Stomach (tissue), 9 donors: ENCODE results near the gene TMEM200B. TPM values are rescaled to one million over a fixed set of nuclear protein-coding genes. Genes with fewer than 3 reads are reported as not detected.

Experiments
- DNase-seq, 2 donors: peaks; one replicate each; pipeline versions ENCODE4 v3.0.0 to v3.0.0-alpha.2; 2013 to 2019
- H3K27ac ChIP-seq, 5 donors: fragments of 200-600 bp in 4 of 5; sonication (generic) in 4 of 5; one replicate each; pipeline ENCODE4 v1.5.1; 2013 to 2019; ENCODE audit warnings: mild to moderate bottlenecking in 1 of 5, moderate library complexity in 1 of 5
- H3K27me3 ChIP-seq, 3 donors: fragments of 200-600 bp; sonication (generic); one replicate each; pipeline ENCODE4 v1.5.1; 2017 to 2019; ENCODE audit warnings: mixed run types in 1 of 3
- H3K36me3 ChIP-seq, 4 donors: fragments of 200-600 bp; sonication (generic); 1 replicate in 3 of 4; 2 replicates in 1 of 4; pipeline ENCODE4 v1.5.1; 2016 to 2019
- H3K4me1 ChIP-seq, 4 donors: fragments of 200-600 bp; sonication (generic); one replicate each; pipeline ENCODE4 v1.5.1; 2016 to 2019
- H3K4me3 ChIP-seq, 4 donors: fragments of 200-600 bp; sonication (generic) in 3 of 4; one replicate each; pipeline ENCODE4 v1.5.1; 2016 to 2019; ENCODE audit warnings: mild to moderate bottlenecking in 1 of 4
- H3K9me3 ChIP-seq, 4 donors: fragments of 200-600 bp; sonication (generic); one replicate each; pipeline ENCODE4 v1.5.1; 2016 to 2019
- CTCF ChIP-seq, 7 experiments: fragments of 450-650 bp in 4 of 7; fragments of 200-600 bp in 3 of 7; sonication (generic) in 3 of 7; IDR thresholded peaks; one replicate each; pipeline ENCODE4 v1.5.1; 2016 to 2019; ENCODE audit warnings: antibody characterized with exemption in 7 of 7, control low read depth in 2 of 7, mild to moderate bottlenecking in 1 of 7
- EP300 ChIP-seq: sonication (generic); formaldehyde crosslinking; IDR thresholded peaks from one replicate; pipeline ENCODE4 v1.6.1; 2017; ENCODE audit warnings: antibody characterized with exemption
- POLR2A ChIP-seq, 4 donors: fragments of 450-650 bp; IDR thresholded peaks; one replicate each; pipeline ENCODE4 v1.6.1; 2016; ENCODE audit warnings: antibody characterized with exemption in 4 of 4, control low read depth in 2 of 4, mild to moderate bottlenecking in 1 of 4, moderate library complexity in 1 of 4
- POLR2AphosphoS5 ChIP-seq, 3 donors: sonication (generic); formaldehyde crosslinking; IDR thresholded peaks; one replicate each; pipeline ENCODE4 v1.6.1; 2016; ENCODE audit warnings: antibody characterized with exemption in 3 of 3
- WGBS, 5 donors: extraction: QIAGEN DNeasy Blood & Tissue Kit in 3 of 5; methylation state at CpG; one replicate each; pipeline versions ENCODE4 v1.1.5 to v1.1.7; 2013 to 2018; 5-methylcytosine and 5-hydroxymethylcytosine counted together
- intact Hi-C: fragments of 100-400 bp; cut with DNase I; formaldehyde crosslinking; loops from one replicate; pipeline ENCODE4 v1.15.1; 2023; ENCODE audit warnings: low total_unique reads
- polyA plus RNA-seq, 3 donors: library from polyadenylated mRNA; stranded (reverse); fragments of 200-250 nt; gene quantifications; one replicate each; pipeline ENCODE4 v1.2.3, GENCODE V29; 2013
- total RNA-seq, 5 donors: library from RNA; depleted of rRNA; stranded (reverse); fragments of >200 nt; gene quantifications; one replicate each; pipeline versions ENCODE4 v1.1.0 to v1.2.3, GENCODE V29; 2014 to 2016
- donor health status: healthy with polysubstance abuse.
- donor health status: Bipolar disorder and iron deficiency.
- donor health status: healthy.

The TMEM200B gene
- total and polyA plus RNA-seq, 8 donors, result 0.45 to 8.3 (median 2.8) TPM; not detected in 3

DNA sequence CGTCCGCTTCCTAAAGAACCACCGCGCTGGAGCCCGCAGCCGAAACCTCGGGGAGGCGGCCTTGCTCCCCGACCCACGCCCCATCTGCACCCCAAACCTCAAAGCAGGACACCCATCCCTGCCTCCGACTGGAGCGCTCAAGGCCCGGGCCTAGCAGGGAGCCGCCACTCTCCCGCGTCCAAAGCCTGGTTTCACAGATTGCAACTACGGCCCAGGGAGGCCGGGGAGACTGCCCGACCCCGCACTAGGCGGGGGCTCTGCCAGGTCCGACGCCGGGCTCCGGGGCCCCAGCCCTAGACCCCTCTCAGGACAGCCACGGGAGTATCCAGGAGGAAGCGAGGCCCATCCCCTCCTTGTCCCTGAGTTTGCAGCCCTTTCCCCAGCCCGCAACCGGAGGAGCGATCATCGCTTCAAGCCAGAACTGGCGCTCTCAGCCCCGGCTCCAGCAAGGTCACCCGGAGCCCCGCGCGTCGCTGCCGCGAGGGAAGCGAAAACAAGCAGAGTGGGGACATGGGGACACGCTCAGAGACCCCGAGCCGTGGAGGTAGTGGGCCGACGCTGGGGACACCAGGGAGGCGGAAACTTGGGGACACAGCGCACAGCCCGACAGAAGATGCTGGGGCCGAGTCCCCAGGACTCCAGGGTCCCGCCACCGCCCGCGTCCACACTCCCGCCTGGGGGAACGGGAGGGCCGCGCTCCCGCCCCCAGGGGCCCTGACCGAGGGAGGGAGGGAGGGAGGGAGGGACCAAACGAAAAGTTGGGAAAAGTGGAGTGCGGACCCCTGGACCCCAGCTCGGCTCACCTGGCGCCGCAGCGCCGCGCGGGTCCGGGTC, 433 bp downstream of the TMEM200B start:
- 4 to 15% (median 6%) methylated on average over 24 to 70 of the region's 70 CpGs for WGBS, 5 donors
- DNase-seq, result peak in 1 of 2 donors; percentile 64
- TF ChIP-seq POLR2A (IDR thresholded peaks at IDR 0.05) (no peak), EP300 (no peak), CTCF (IDR thresholded peaks at IDR 0.05) (no peak), POLR2AphosphoS5 (IDR thresholded peaks at IDR 0.05) (no peak)
- Histone ChIP-seq H3K4me1 (peaks cover 36 to 68% (median 47%) of the 10 kb centered on the region in 4 donors), H3K4me3 (peak overlapping the region; percentile 63 to 74 (median 68)), H3K27ac (peak overlapping the region; percentile 81 to 93 (median 88)), H3K9me3 (no peaks in the 10 kb centered on the region), H3K27me3 (peaks cover 0 to 60% (median 51%) of the 10 kb centered on the region in 3 donors), H3K36me3 (peaks cover 0 to 7% (median 3%) of the 10 kb centered on the region in 4 donors)
- intact Hi-C loops, result loop anchor here (10.0 kb wide), 1 partner anchor 62 kb away; the partner anchor contains the start of gene SRSF4

DNA sequence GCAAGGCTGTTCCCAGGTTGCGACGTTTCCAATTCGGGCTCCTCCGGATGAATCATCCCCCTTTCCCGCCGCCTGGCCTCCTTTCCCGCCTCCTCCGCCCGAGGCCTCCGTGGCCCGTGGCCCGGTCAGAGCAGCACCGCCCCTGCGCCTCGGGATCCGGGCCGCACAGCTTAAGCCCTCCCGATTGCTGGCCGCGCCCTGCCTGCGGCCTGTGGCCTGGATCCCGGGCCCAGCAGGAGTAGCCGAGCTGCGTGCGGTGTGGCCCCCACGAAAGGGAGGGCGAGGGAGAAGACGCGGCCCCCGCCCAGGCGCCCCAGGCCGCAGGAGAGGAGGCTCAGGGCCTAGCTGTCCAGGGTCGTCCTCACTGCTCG, 1.0 kb downstream of the TMEM200B start:
- H3K27ac ChIP-seq, result peak overlapping the region; percentile 81 to 93 (median 88)
- intact Hi-C loops, result loop anchor here (10.0 kb wide), 1 partner anchor 62 kb away; the partner anchor contains the start of gene SRSF4
- 2 to 50% (median 3%) methylated on average over 1 to 34 of the region's 34 CpGs for WGBS, 5 donors
- peaks cover 36 to 68% (median 47%) of the 10 kb centered on the region in 4 donors for H3K4me1 ChIP-seq
- peak overlapping the region; percentile 63 to 74 (median 68) for H3K4me3 ChIP-seq
- H3K36me3 ChIP-seq, result peaks cover 0 to 13% (median 9%) of the 10 kb centered on the region in 4 donors
- peaks cover 0 to 60% (median 51%) of the 10 kb centered on the region in 3 donors for H3K27me3 ChIP-seq
- no peaks in the 10 kb centered on the region for H3K9me3 ChIP-seq
- TF ChIP-seq EP300 (no peak), POLR2A (IDR thresholded peaks at IDR 0.05) (no peak), POLR2AphosphoS5 (IDR thresholded peaks at IDR 0.05) (peak; percentile 21 to 45 (median 26)), CTCF (IDR thresholded peaks at IDR 0.05) (no peak)
- peak; percentile 49 to 80 for DNase-seq

- Histone ChIP-seq H3K27ac (peak overlapping the region; percentile 81 to 93 (median 88)), H3K4me1 (peaks cover 36 to 68% (median 47%) of the 10 kb centered on the region in 4 donors), H3K9me3 (no peaks in the 10 kb centered on the region), H3K36me3 (peaks cover 0 to 18% (median 15%) of the 10 kb centered on the region in 4 donors), H3K27me3 (peaks cover 0 to 60% (median 51%) of the 10 kb centered on the region in 3 donors), H3K4me3 (peak overlapping the region; percentile 63 to 74 (median 68))
- intact Hi-C loops, result loop anchor here (10.0 kb wide), 1 partner anchor 63 kb away; the partner anchor contains the start of gene SRSF4
- TF ChIP-seq POLR2A (IDR thresholded peaks at IDR 0.05) (no peak), CTCF (IDR thresholded peaks at IDR 0.05) (no peak), POLR2AphosphoS5 (IDR thresholded peaks at IDR 0.05) (no peak), EP300 (no peak)
- peak in 1 of 2 donors; percentile 79 for DNase-seq
- WGBS, 5 donors, result 0 to 19% (median 2%) methylated on average over 7 to 81 of the region's 81 CpGs
Measured at GRCh38 chr1:29121936-29122681, 1.6 kb downstream of the TMEM200B start.

DNA sequence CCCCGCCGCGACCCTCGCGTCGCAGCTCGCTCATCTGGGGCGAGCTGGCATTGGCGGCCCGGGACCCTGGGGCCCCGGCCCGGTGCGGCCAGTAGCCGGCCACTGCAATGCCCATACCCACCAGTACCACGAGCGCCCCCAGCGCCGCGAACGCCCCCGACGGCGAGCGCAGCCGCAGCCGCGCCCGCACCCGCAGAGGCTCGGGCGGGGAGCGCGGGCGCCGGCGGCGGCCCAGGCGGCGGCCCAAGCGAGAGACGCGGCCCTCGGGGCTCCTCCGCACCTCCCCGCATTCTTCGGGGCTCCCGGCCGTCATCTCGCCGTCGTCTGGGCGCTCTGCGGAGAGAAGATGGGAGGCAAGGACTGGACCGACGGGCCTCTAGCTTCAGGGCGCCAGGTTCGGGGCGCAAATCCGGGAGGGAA, 2.2 kb downstream of the TMEM200B start:
- Histone ChIP-seq H3K27ac (peak overlapping the region; percentile 28 to 93 (median 88)), H3K4me3 (peak overlapping the region; percentile 63 to 74 (median 68)), H3K9me3 (no peaks in the 10 kb centered on the region), H3K27me3 (peaks cover 0 to 57% (median 51%) of the 10 kb centered on the region in 3 donors), H3K36me3 (peaks cover 0 to 24% (median 20%) of the 10 kb centered on the region in 4 donors), H3K4me1 (peaks cover 36 to 68% (median 47%) of the 10 kb centered on the region in 4 donors)
- 2 to 7% (median 3%) methylated on average over 6 to 59 of the region's 59 CpGs; no CpG with 5 or more reads in 1 of the 5 donors for WGBS, 5 donors
- intact Hi-C loops, result loop anchor here (10.0 kb wide), 1 partner anchor 63 kb away; the partner anchor contains the start of gene SRSF4
- peak in 1 of 2 donors; percentile 68 for DNase-seq
- TF ChIP-seq CTCF (IDR thresholded peaks at IDR 0.05) (peak in 1 of 7 experiments; percentile 2), POLR2AphosphoS5 (IDR thresholded peaks at IDR 0.05) (no peak)
